ENCODE data around the gene SH3TC2. TPM values are rescaled to one million over a fixed set of nuclear protein-coding genes. Genes with fewer than 3 reads are reported as not detected.
A peak's percentile ranks its signal among the peaks of the same experiment; 100 is the strongest.
"Not testable (repeated sequence)": the region's sequence is repeated elsewhere in the genome, so short reads cannot be mapped to it uniquely, and the experiment has no call there.

The SH3TC2 gene
- total RNA-seq, 1 experiment from 2014 or later = 32.0 TPM

DNA sequence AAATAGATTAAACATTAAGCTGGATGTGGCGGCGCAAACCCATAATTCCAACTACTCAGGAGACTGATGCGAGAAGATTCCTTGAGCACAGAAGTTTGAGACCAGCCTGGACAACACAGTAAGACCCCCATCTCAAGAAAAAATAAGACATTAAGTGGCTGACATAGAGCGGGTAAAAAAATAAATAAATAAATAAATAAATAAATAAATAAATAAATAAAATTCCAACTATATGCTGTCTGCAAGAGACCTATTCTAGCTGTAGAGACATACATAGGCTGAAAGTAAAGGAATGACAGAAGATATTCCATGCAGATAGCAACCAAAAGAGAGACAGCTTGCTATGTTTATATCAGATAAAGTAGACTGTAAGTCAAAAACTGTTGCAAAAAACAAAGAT, 17.4 kb upstream of the SH3TC2 start:
- H3F3A ChIP-seq (ENCODE audit: low read length, unreplicated experiment) = no peaks in the 10 kb centered on the region
- H3K9ac ChIP-seq (ENCODE audit: low read length) = no peak overlapping the region
- H3K36me3 ChIP-seq (ENCODE audit: low read depth, low read length) = no peaks in the 10 kb centered on the region
- H3K4me3 ChIP-seq (ENCODE audit: low read length) = no peak overlapping the region
- POLR2A ChIA-PET (ENCODE audit: unreplicated experiment) = interaction anchor here (0.6 kb wide), 1 partner anchor 10 kb away, joined by 3 read pairs; no protein-coding TSS in a partner anchor
- no peaks in the 10 kb centered on the region for H4K20me1 ChIP-seq (ENCODE audit: low read length)
- 0 out of 2 replicates have a peak, but pooled peaks cover 1% of the 10 kb centered on the region for H3K4me1 ChIP-seq (ENCODE audit: insufficient read depth, low read length)
- H3K27me3 ChIP-seq (ENCODE audit: low read length) = no peaks in the 10 kb centered on the region
- no peak overlapping the region for H3K4me2 ChIP-seq (ENCODE audit: low read length)
- no peak for DNase-seq
- no peaks in the 10 kb centered on the region for H3K79me2 ChIP-seq (ENCODE audit: low read length)
- no peak for TF ChIP-seq EZH2 (IDR thresholded peaks at IDR 0.05; ENCODE audit: low read length, unreplicated experiment)
- TF ChIP-seq, protein P1, sequence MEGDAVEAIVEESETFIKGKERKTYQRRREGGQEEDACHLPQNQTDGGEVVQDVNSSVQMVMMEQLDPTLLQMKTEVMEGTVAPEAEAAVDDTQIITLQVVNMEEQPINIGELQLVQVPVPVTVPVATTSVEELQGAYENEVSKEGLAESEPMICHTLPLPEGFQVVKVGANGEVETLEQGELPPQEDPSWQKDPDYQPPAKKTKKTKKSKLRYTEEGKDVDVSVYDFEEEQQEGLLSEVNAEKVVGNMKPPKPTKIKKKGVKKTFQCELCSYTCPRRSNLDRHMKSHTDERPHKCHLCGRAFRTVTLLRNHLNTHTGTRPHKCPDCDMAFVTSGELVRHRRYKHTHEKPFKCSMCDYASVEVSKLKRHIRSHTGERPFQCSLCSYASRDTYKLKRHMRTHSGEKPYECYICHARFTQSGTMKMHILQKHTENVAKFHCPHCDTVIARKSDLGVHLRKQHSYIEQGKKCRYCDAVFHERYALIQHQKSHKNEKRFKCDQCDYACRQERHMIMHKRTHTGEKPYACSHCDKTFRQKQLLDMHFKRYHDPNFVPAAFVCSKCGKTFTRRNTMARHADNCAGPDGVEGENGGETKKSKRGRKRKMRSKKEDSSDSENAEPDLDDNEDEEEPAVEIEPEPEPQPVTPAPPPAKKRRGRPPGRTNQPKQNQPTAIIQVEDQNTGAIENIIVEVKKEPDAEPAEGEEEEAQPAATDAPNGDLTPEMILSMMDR (conservative IDR thresholded peaks at IDR 0.05; ENCODE audit: low read depth, low read length) = no peak
- TF ChIP-seq EZH2phosphoT487 (IDR thresholded peaks at IDR 0.05; ENCODE audit: borderline replicate concordance, low read length) = no peak
- BruUV-seq (replicated peaks) = no TSS peak
- CTCF ChIA-PET = no interaction called here
- no peaks in the 10 kb centered on the region; the same call in 1 of the 2 replicates for H3K9me2 ChIP-seq (replicated peaks; ENCODE audit: low read length)
- intact Hi-C loops (cut with micrococcal nuclease) = no loop called here
- no peak for ATAC-seq
- no peak overlapping the region for H3K27ac ChIP-seq (ENCODE audit: low read length)
- no peaks in the 10 kb centered on the region for H3K9me3 ChIP-seq (ENCODE audit: low read length)
- H2AFZ ChIP-seq (ENCODE audit: low read length) = no peak overlapping the region

DNA sequence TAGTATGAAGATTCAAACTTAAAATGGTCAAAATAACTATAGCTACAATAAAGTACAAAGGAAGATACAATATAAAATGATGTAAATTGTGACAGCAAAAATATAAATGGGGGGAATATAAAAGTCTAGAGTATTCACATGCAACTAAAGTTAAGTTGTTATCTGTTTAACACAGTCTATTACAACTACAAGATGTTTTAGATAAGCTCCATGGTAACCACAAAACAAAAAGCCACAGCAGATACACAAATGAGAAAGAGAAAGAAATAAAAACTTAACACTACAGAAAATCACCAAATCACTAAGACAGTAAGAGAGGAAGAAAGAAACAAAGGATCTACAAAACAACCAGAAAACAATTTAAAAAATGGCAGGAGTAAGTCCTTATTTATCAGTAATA, 17.0 kb upstream of the SH3TC2 start:
- Histone ChIP-seq H3K27ac (ENCODE audit: low read length) (no peak overlapping the region), H3K9me2 (replicated peaks; ENCODE audit: low read length) (no peaks in the 10 kb centered on the region), H3F3A (ENCODE audit: low read length, unreplicated experiment) (no peaks in the 10 kb centered on the region), H3K27me3 (ENCODE audit: low read length) (no peaks in the 10 kb centered on the region), H3K9me3 (ENCODE audit: low read length) (no peaks in the 10 kb centered on the region), H3K4me2 (ENCODE audit: low read length) (no peak overlapping the region), H3K79me2 (ENCODE audit: low read length) (no peaks in the 10 kb centered on the region), H2AFZ (ENCODE audit: low read length) (no peak overlapping the region), H3K9ac (ENCODE audit: low read length) (no peak overlapping the region), H4K20me1 (ENCODE audit: low read length) (no peaks in the 10 kb centered on the region), H3K4me3 (ENCODE audit: low read length) (no peak overlapping the region), H3K4me1 (ENCODE audit: insufficient read depth, low read length) (peaks cover 5% of the 10 kb centered on the region), H3K36me3 (ENCODE audit: low read depth, low read length) (no peaks in the 10 kb centered on the region)
- no TSS peak for BruUV-seq (replicated peaks)
- peak; percentile 28 for DNase-seq
- CTCF ChIA-PET = interaction anchor here (0.7 kb wide), 1 partner anchor 36 kb away, joined by 3 read pairs; no protein-coding TSS in a partner anchor
- intact Hi-C loops (cut with micrococcal nuclease) = no loop called here
- TF ChIP-seq EZH2phosphoT487 (IDR thresholded peaks at IDR 0.05; ENCODE audit: borderline replicate concordance, low read length) (no peak), EZH2 (IDR thresholded peaks at IDR 0.05; ENCODE audit: low read length, unreplicated experiment) (no peak)
- TF ChIP-seq, protein P1 (conservative IDR thresholded peaks at IDR 0.05; ENCODE audit: low read depth, low read length) = no peak
- ATAC-seq = no peak
- POLR2A ChIA-PET (ENCODE audit: unreplicated experiment) = interaction anchor here (0.6 kb wide), 2 partner anchors 9 to 27 kb away, joined by 3 to 9 read pairs; no protein-coding TSS in a partner anchor

DNA sequence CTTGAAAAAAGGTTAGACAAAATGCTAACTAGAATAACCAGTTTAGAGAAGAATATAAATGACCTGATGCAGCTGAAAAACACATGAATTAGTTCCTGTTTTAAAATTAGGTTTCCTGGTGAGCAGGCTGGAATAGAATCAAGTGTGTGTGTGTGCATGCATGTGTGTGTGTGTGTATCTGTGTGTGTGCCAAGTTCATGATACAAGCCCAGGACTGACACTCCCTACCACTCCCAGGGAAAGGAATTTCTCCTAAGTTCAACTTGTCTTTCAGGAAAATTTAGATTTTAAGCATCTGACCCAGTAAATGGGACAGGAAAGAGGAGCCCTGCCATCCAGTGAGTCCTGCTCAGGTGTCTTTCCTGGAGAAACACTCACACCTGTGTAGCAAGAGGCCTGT, 11.2 kb upstream of the SH3TC2 start:
- POLR2A ChIA-PET (ENCODE audit: unreplicated experiment) = interaction anchor here (0.7 to 1.3 kb wide), 5 partner anchors 11 to 235 kb away, joined by 3 to 11 read pairs (median 4); partner anchors contain the start of gene SH3TC2
- ATAC-seq (peak; percentile 44), DNase-seq (peak; percentile 98)
- H3K9me3 ChIP-seq (ENCODE audit: low read length); H2AFZ ChIP-seq (ENCODE audit: low read length); H3K27me3 ChIP-seq (ENCODE audit: low read length); H3K79me2 ChIP-seq (ENCODE audit: low read length); H3K36me3 ChIP-seq (ENCODE audit: low read depth, low read length); H3K9me2 ChIP-seq (replicated peaks; ENCODE audit: low read length); BruUV-seq (replicated peaks); H4K20me1 ChIP-seq (ENCODE audit: low read length); H3K4me3 ChIP-seq (ENCODE audit: low read length): not testable (repeated sequence)
- CTCF ChIA-PET = interaction anchor here (0.6 to 0.7 kb wide), 2 partner anchors 36 to 340 kb away, joined by 4 read pairs; no protein-coding TSS in a partner anchor
- peak overlapping the region; percentile 82 for H3K27ac ChIP-seq (ENCODE audit: low read length)
- intact Hi-C loops (cut with micrococcal nuclease) = loop anchor here (1.0 kb wide), 3 partner anchors 12 to 40 kb away; no protein-coding TSS in a partner anchor
- peak overlapping the region; percentile 58 for H3K4me2 ChIP-seq (ENCODE audit: low read length)
- H3F3A ChIP-seq (ENCODE audit: low read length, unreplicated experiment) = peaks cover 17% of the 10 kb centered on the region
- peaks cover 53% of the 10 kb centered on the region for H3K4me1 ChIP-seq (ENCODE audit: insufficient read depth, low read length)
- peak overlapping the region; percentile 50; the same call in 1 of the 2 replicates for H3K9ac ChIP-seq (ENCODE audit: low read length)
